NCI-H2171 (cell line): ENCODE measurements around the gene MOG.

Experiments
- DNase-seq: peaks from one replicate; lab custom pipeline; 2025; lab: John Stamatoyannopoulos, UW

Gene MOG

GRCh38 chr6:29656798-29657197, at the start of gene MOG:
MOG (plus strand) TSS chr6:29657092; CDS start chr6:29657210, 118 bp downstream.
- no peak for DNase-seq

- no peak for DNase-seq
Observed at GRCh38 chr6:29608131-29608530, 48.8 kb upstream of the MOG start.

GRCh38 chr6:29610540-29610939, 46.4 kb upstream of the MOG start:
- DNase-seq: no peak

DNA sequence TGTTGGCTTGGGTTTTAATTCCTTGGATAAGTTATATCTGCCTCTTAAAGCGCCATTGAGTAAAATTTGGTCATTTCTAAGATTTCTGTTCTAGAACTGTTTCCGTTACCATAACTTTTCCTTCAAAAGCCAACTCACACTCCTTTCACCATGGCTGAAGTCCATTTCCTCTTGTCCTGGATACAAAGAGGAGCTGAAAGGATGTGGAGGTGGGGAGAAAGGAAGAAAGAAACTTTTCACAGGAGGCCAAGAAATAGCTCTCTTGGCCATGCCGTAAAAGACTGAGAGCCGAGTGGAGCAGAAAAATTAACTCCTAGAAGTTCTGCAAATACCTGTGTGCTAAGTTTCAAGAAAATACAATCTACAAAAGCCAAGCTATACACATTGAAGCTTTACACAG, 45.5 kb upstream of the MOG start:
- no peak for DNase-seq

- no peak for DNase-seq
Observed at GRCh38 chr6:29617782-29618554, 38.9 kb upstream of the MOG start.

- no peak for DNase-seq
Observed at GRCh38 chr6:29619578-29620160, 37.2 kb upstream of the MOG start.

- DNase-seq: no peak
Observed at GRCh38 chr6:29620630-29621029, 36.3 kb upstream of the MOG start.

GRCh38 chr6:29624520-29624961, 32.4 kb upstream of the MOG start:
- DNase-seq: no peak

- no peak for DNase-seq
Observed at GRCh38 chr6:29625337-29625930, 31.5 kb upstream of the MOG start.

DNA sequence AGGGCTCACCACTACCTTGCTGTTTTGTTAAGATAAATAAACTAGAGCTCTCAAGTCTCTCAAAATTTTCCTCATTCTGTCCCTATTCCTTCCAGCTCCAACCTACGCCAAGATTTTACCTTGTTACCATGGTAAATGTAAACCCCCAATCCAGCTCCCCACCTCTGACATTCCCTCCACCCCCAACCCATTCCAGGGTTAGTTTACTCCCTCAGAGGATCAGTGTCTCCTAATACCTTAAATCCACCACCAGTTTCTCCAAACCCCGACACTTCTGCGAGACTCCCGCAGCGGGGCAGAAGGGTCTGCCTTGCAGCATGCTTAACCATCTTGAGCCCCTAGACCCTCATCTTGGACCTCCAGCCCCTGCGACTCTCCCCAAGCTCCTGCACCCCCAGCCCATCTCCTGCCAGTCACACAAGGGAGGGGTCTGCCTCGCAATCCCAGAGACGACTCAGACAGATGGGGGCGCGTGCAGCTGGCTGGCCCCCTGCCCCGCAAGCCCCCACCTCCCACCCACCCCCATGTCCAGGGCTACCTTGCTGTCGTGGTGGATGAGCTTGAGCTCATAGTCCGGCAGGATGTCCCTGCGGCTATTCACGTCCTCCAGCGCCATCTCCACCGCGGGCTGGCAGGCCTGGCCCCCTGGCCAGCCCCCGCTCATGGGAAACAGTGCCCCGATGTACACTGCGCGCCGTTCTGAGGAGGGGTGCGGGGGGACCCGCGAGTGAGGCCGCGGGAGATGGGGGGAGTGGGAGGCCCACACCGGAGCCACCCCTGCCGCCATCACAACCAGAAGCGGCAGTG, 29.7 kb upstream of the MOG start:
- DNase-seq: no peak

- DNase-seq: peak; percentile 28
Observed at GRCh38 chr6:29627755-29628418, 29.0 kb upstream of the MOG start.

GRCh38 chr6:29628419-29629281, 28.2 kb upstream of the MOG start:
- DNase-seq: peak; percentile 82

- DNase-seq: no peak
Observed at GRCh38 chr6:29629571-29629970, 27.3 kb upstream of the MOG start.

- no peak for DNase-seq
Observed at GRCh38 chr6:29630315-29630714, 26.6 kb upstream of the MOG start.

DNA sequence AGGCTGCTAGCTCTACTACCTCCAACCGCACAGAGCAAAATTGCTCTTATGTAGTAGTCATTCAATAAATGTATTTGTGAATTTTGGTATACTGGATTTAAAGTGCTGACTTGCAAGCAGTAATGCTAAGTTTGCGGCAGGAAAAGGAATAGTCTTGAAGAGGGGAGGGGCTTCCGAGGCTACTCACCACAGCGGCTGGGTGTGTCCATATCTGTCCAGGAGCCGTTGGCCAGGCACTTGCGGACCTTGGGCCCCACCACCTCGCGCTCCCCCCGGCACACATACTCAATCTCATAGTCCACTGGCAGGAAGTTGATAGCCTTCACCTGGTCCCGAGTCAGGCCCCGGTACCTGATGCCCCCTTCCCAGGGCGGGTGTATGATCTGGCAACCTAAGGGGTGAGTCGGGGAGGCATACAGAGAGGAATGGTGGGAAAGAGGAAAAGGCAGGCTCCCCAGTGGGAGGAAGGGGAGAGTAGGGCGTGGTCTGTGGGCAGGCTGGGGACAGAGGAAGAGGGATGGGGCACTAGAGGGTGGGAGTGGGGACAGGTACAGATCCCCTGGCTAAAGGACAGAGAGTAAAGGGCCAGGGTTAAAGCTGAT, 25.6 kb upstream of the MOG start:
- DNase-seq: no peak

DNA sequence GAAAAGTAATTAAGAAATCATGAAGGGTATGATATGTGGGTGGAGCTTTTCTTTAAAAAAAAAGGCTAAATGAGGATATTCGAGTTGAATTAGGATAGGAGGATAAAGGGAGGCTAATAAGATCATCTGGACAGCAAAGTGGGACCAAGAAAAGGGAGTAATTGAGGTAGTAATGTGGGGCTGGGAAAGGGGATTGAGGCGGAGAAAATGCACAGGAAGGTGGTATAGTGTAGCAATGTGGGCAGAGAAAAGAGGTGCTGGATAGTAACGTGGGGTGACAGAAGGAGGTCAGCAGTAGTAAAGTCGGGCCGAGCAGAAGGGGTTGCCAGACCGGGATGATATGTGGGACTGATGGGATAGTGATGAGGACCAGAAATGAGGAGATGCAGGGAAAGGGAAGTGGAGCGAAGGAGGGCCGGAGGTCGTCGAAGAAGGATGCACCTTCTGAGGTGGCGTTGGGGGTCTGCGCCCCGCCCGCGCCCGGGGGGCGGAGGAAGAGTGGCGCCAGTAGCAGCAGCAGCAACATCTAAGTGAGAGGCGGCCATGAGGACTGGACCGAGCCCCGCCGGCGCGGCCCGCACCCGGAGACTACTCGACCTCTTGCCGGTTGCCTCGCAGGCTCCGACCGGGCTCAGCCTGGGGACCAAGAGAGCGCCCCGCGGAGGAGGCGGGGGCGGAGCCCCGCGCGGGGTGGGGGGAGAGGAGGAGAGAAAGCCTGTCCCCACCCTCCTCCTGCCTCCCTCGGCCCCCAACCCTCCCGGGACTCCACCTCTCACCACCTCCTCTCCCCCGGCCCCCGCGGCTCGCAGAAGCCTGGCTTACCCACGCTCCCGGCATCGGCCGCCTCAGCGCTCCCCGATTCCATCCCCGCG, 24.8 kb upstream of the MOG start:
- DNase-seq: peak; percentile 70

GRCh38 chr6:29632789-29633533, 23.9 kb upstream of the MOG start, which contains the start of gene GABBR1:
GABBR1 (minus strand) TSS chr6:29633183; CDS start chr6:29632385, 798 bp downstream.
- peak; percentile 93 for DNase-seq

GRCh38 chr6:29633534-29633905, 23.4 kb upstream of the MOG start:
- DNase-seq: peak; percentile 3

DNA sequence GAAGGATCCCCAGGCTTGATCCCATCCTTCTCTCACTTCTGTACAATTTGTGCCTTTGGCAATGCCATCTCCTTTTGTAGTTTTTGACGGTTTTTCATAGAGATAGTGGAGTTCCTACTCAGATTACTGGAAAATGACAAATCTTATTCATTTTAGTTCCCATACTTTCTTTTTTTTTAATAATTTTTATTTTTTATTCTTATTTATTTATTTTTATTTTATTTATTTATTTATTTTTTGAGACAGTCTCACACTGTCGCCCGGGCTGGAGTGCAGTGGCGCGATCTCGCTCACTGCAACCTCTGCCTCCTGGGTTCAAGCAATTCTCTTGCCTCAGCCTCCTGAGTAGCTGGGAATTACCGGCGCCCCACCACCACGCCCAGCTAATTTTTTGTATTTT, 19.6 kb upstream of the MOG start:
- no peak for DNase-seq
